ENCODE data around the gene NOL9.

DNA sequence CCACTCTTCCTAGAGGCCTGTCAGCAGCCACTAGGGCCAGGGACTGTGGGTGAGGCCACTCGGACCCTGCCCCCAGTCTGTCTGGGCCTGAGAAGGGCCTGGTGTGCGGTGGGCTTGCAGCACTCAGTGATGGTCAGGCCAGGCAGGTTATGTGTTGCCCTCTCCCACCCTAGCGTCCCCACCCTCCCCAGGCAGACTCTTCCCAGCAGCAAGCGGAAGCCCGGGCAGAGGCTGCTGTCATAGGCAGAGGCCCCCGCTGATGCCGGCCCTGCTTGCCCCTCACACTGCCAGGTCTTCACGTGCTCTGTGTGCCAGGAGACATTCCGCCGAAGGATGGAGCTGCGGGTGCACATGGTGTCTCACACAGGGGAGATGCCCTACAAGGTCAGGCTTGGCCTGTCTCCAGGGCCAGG lies 32.1 kb upstream of the NOL9 start:
- no peak for TF ChIP-seq CTCF (IDR thresholded peaks at IDR 0.05; ENCODE audit: low read length)
- TF ChIP-seq EZH2 (IDR thresholded peaks at IDR 0.05; ENCODE audit: borderline replicate concordance, low read length): no peak

Measured in OCI-LY1 (cell line).